ENCODE measurements around the gene TFIP11.

The TFIP11 gene

DNA sequence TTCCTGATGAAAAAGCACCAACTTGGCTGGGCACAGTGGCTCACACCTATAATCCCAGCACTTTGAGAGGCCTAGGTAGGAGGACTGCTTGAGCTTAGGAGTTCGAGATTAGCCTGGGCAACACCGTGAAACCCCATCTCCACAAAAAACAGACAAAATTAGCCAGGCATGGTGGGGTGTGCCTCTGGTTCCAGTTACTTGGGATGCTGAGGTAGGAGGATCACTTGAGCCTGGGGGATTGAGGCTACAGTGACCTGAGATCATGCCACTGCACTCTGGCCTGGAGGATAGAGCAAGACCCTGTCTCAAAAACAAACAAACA lies 31.7 kb downstream of the TFIP11 start:
- peaks cover 35 to 39% of the 10 kb centered on the region in 2 donors for H3K4me1 ChIP-seq (ENCODE audit: control insufficient read depth in 2 of 2, insufficient read depth in 2 of 2, low read length in 2 of 2)
- no peak overlapping the region for H3K4me3 ChIP-seq (ENCODE audit: low read length in 2 of 2)
- H3K27ac ChIP-seq (ENCODE audit: low read depth in 2 of 2, low read length in 2 of 2) = peak overlapping the region in 1 of 2 donors; percentile 20
- peaks cover 14 to 31% of the 10 kb centered on the region in 2 donors for H3K36me3 ChIP-seq (ENCODE audit: control insufficient read depth in 2 of 2, insufficient read depth in 2 of 2, low read length in 2 of 2)
- H3K27me3 ChIP-seq (ENCODE audit: control insufficient read depth in 2 of 2, insufficient read depth in 2 of 2, low read length in 2 of 2) = no peaks in the 10 kb centered on the region
- peak overlapping the region in 1 of 2 donors; percentile 15 for H3K9ac ChIP-seq (ENCODE audit: low read depth in 1 of 2, low read length in 2 of 2)
- H3K9me3 ChIP-seq (ENCODE audit: control insufficient read depth in 2 of 2, low read length in 2 of 2) = no peaks in the 10 kb centered on the region

DNA sequence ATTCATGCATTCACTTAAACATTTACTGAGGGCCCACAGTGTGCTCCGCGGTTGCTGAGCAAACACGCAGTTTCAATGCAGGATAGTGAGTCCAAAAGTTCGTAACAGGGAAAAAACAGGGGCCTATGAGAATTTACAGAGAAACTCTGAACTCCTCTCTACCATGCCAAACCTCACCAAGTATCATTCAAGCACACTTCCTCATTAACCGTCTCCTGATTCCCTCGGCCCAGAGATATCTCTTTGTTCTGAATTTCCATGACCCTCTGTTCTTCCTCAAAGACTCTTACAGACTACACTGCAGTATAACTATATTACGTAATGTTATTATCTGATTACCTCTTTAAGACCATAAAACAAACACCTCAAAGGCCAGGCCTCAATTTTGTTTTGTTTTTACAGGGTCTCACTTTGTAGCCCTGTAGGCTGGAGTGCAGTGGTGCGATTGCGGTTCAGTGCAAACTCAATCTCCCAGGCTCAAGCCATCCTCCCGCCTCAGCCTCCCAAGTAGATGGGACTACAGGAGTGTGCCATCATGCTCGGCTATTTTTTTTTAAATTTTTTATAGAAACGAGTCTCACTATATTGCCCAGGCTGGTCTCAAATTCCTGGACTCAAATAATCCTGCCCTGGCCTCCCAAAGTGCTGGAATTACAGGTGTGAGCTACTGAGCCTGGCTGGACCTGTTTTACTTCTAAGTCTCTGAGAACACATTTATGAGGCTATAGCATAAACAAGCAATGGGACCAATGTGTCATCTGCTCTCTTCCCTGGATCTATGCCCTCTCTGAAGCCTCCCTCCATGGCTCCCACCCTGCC lies 32.3 kb downstream of the TFIP11 start:
- peaks cover 35 to 39% of the 10 kb centered on the region in 2 donors for H3K4me1 ChIP-seq (ENCODE audit: control insufficient read depth in 2 of 2, insufficient read depth in 2 of 2, low read length in 2 of 2)
- peak overlapping the region; percentile 8 to 64 for H3K4me3 ChIP-seq (ENCODE audit: low read length in 2 of 2)

GRCh38 chr22:26479043-26479791 lies 33.1 kb downstream of the TFIP11 start:
- H3K4me1 ChIP-seq (ENCODE audit: control insufficient read depth in 2 of 2, insufficient read depth in 2 of 2, low read length in 2 of 2) = peaks cover 30 to 36% of the 10 kb centered on the region in 2 donors
- no peaks in the 10 kb centered on the region for H3K27me3 ChIP-seq (ENCODE audit: control insufficient read depth in 2 of 2, insufficient read depth in 2 of 2, low read length in 2 of 2)
- H3K9me3 ChIP-seq (ENCODE audit: control insufficient read depth in 2 of 2, low read length in 2 of 2) = no peaks in the 10 kb centered on the region
- peak overlapping the region; percentile 42 to 64 for H3K9ac ChIP-seq (ENCODE audit: low read depth in 1 of 2, low read length in 2 of 2)
- peak overlapping the region; percentile 50 to 69 for H3K27ac ChIP-seq (ENCODE audit: low read depth in 2 of 2, low read length in 2 of 2)
- H3K36me3 ChIP-seq (ENCODE audit: control insufficient read depth in 2 of 2, insufficient read depth in 2 of 2, low read length in 2 of 2) = peaks cover 19 to 38% of the 10 kb centered on the region in 2 donors
- peak overlapping the region; percentile 8 to 64 for H3K4me3 ChIP-seq (ENCODE audit: low read length in 2 of 2)

More for the DNA sequence above, 32.3 kb downstream of the TFIP11 start:
- Histone ChIP-seq H3K9ac (ENCODE audit: low read depth in 1 of 2, low read length in 2 of 2) (peak overlapping the region; percentile 42 to 64), H3K27me3 (ENCODE audit: control insufficient read depth in 2 of 2, insufficient read depth in 2 of 2, low read length in 2 of 2) (no peaks in the 10 kb centered on the region), H3K9me3 (ENCODE audit: control insufficient read depth in 2 of 2, low read length in 2 of 2) (no peaks in the 10 kb centered on the region), H3K36me3 (ENCODE audit: control insufficient read depth in 2 of 2, insufficient read depth in 2 of 2, low read length in 2 of 2) (peaks cover 15 to 33% of the 10 kb centered on the region in 2 donors), H3K27ac (ENCODE audit: low read depth in 2 of 2, low read length in 2 of 2) (peak overlapping the region; percentile 50 to 69)

DNA sequence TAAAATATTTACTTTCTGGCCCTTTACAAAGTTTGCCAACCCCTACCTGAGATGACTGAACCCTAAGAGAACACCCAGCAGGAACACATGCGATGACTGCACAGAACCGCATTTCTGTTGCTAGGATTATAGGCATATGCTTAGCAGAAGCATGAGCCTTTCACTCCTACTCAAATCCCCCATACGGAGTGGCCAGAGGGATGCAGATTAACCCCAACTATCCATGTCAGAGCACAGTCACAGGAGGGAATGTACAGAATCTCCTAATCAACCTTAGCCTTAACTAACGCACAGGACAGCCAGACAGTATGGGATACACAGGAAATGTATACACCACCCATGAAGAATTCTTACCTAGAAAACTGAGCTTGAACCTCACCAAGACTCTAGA lies 34.9 kb downstream of the TFIP11 start:
- Histone ChIP-seq H3K27me3 (ENCODE audit: control insufficient read depth in 2 of 2, insufficient read depth in 2 of 2, low read length in 2 of 2) (no peaks in the 10 kb centered on the region), H3K9ac (ENCODE audit: low read depth in 1 of 2, low read length in 2 of 2) (no peak overlapping the region), H3K36me3 (ENCODE audit: control insufficient read depth in 2 of 2, insufficient read depth in 2 of 2, low read length in 2 of 2) (peaks cover 32 to 53% of the 10 kb centered on the region in 2 donors), H3K9me3 (ENCODE audit: control insufficient read depth in 2 of 2, low read length in 2 of 2) (no peaks in the 10 kb centered on the region), H3K4me1 (ENCODE audit: control insufficient read depth in 2 of 2, insufficient read depth in 2 of 2, low read length in 2 of 2) (peaks cover 23 to 28% of the 10 kb centered on the region in 2 donors), H3K27ac (ENCODE audit: low read depth in 2 of 2, low read length in 2 of 2) (no peak overlapping the region), H3K4me3 (ENCODE audit: low read length in 2 of 2) (no peak overlapping the region)

DNA sequence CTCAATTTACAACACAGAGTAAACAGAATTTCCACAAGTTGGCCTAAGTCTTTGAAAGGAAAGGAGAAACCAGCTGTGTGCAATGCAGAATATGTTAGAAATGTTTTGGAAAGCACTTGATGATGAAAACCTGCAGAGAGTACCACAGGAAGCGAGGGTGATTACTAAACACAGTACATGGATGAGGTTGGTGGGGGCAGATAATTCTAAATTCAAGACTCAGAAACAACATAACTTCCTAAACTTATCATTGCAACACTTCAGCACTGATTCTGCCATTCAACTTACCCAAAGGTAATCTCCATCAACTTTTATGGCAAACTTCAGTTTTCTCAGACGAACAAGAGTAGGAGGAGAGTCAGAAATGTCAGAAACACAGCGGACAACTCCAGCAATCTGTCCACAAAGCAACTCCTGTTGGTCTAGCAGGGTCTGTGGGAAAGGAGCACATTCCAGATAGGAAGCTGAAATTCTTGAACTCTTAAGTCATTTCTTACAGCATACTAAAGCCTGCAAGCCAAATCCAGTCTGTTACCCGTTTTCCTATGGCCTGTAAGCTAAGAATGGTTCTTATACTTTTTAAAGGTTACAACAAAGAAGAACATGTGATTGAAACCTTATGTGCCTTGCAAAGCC lies 35.5 kb downstream of the TFIP11 start:
- Histone ChIP-seq H3K9me3 (ENCODE audit: control insufficient read depth in 2 of 2, low read length in 2 of 2) (no peaks in the 10 kb centered on the region), H3K36me3 (ENCODE audit: control insufficient read depth in 2 of 2, insufficient read depth in 2 of 2, low read length in 2 of 2) (peaks cover 37 to 58% of the 10 kb centered on the region in 2 donors), H3K27ac (ENCODE audit: low read depth in 2 of 2, low read length in 2 of 2) (no peak overlapping the region), H3K4me3 (ENCODE audit: low read length in 2 of 2) (no peak overlapping the region), H3K9ac (ENCODE audit: low read depth in 1 of 2, low read length in 2 of 2) (no peak overlapping the region), H3K27me3 (ENCODE audit: control insufficient read depth in 2 of 2, insufficient read depth in 2 of 2, low read length in 2 of 2) (no peaks in the 10 kb centered on the region), H3K4me1 (ENCODE audit: control insufficient read depth in 2 of 2, insufficient read depth in 2 of 2, low read length in 2 of 2) (peaks cover 23% of the 10 kb centered on the region in 2 donors)

DNA sequence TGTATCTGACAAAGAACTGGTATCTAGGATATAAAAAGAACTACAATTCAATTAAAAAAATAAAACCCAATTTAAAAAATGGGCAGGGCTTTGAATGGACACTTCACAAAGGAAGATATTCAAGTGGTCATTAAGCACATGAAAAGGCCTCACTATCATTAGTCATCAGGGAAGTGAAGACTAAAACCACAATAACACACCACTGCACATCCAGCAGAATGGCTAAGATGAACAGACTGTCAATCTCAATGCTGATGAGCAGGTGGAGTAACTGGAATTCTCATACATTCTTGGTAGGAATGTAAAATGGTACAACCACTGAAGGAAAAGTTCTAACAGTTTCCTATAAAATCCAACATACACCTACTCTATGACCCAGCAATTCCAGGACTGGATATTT lies 37.6 kb downstream of the TFIP11 start:
- Histone ChIP-seq H3K27me3 (ENCODE audit: control insufficient read depth in 2 of 2, insufficient read depth in 2 of 2, low read length in 2 of 2) (no peaks in the 10 kb centered on the region), H3K4me3 (ENCODE audit: low read length in 2 of 2) (no peak overlapping the region), H3K4me1 (ENCODE audit: control insufficient read depth in 2 of 2, insufficient read depth in 2 of 2, low read length in 2 of 2) (peaks cover 9% of the 10 kb centered on the region in 2 donors), H3K27ac (ENCODE audit: low read depth in 2 of 2, low read length in 2 of 2) (no peak overlapping the region), H3K9me3 (ENCODE audit: control insufficient read depth in 2 of 2, low read length in 2 of 2) (no peaks in the 10 kb centered on the region), H3K36me3 (ENCODE audit: control insufficient read depth in 2 of 2, insufficient read depth in 2 of 2, low read length in 2 of 2) (peaks cover 58 to 73% of the 10 kb centered on the region in 2 donors), H3K9ac (ENCODE audit: low read depth in 1 of 2, low read length in 2 of 2) (no peak overlapping the region)

DNA sequence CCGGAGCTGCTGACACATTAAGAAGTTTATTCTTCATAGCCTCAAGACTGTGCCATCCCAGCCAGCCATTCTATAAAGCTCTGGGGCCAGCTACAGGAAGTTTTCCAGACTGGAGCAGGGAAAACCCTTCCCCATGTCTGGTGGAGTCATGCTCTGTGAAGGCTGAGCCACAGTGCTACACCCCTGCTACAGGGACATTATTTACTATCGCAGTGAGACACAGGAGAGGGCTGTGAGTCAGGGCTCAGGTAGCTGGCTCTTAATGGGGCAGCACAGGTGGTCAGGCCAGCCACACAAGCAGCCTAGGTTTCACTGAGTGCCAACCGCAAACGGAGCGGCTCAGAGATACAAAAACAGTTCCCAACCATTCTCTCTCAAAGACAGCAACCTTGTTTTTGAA lies 40.8 kb downstream of the TFIP11 start:
- H3K9me3 ChIP-seq (ENCODE audit: control insufficient read depth in 2 of 2, low read length in 2 of 2) = no peaks in the 10 kb centered on the region
- no peaks in the 10 kb centered on the region for H3K27me3 ChIP-seq (ENCODE audit: control insufficient read depth in 2 of 2, insufficient read depth in 2 of 2, low read length in 2 of 2)
- no peaks in the 10 kb centered on the region for H3K4me1 ChIP-seq (ENCODE audit: control insufficient read depth in 2 of 2, insufficient read depth in 2 of 2, low read length in 2 of 2)
- no peak overlapping the region for H3K27ac ChIP-seq (ENCODE audit: low read depth in 2 of 2, low read length in 2 of 2)
- peaks cover 61 to 82% of the 10 kb centered on the region in 2 donors for H3K36me3 ChIP-seq (ENCODE audit: control insufficient read depth in 2 of 2, insufficient read depth in 2 of 2, low read length in 2 of 2)
- no peak overlapping the region for H3K9ac ChIP-seq (ENCODE audit: low read depth in 1 of 2, low read length in 2 of 2)
- H3K4me3 ChIP-seq (ENCODE audit: low read length in 2 of 2) = no peak overlapping the region

DNA sequence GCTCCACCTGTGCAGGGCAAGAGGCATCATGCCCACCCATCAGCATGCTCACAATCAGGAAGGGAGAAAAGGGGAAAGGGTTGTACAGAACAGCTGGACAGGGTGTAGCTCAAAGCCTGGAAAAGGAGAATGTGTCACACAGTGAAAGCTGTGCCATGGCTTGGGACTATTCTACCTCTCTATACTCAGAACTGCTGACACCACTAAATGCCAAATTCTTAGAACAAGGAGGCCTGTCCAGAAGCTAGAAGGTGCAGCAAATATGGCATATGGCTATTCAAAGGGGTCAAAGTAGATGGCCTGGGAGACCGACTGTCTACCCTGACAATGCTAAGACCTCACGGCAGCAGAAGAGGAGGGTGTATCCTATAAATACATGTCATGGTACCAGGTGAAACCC lies 41.5 kb downstream of the TFIP11 start:
- Histone ChIP-seq H3K36me3 (ENCODE audit: control insufficient read depth in 2 of 2, insufficient read depth in 2 of 2, low read length in 2 of 2) (peaks cover 66 to 82% of the 10 kb centered on the region in 2 donors), H3K4me3 (ENCODE audit: low read length in 2 of 2) (no peak overlapping the region), H3K4me1 (ENCODE audit: control insufficient read depth in 2 of 2, insufficient read depth in 2 of 2, low read length in 2 of 2) (no peaks in the 10 kb centered on the region), H3K27me3 (ENCODE audit: control insufficient read depth in 2 of 2, insufficient read depth in 2 of 2, low read length in 2 of 2) (no peaks in the 10 kb centered on the region), H3K27ac (ENCODE audit: low read depth in 2 of 2, low read length in 2 of 2) (no peak overlapping the region), H3K9ac (ENCODE audit: low read depth in 1 of 2, low read length in 2 of 2) (no peak overlapping the region), H3K9me3 (ENCODE audit: control insufficient read depth in 2 of 2, low read length in 2 of 2) (no peaks in the 10 kb centered on the region)

GRCh38 chr22:26466196-26466595 lies 46.1 kb downstream of the TFIP11 start:
- no peak overlapping the region for H3K27ac ChIP-seq (ENCODE audit: low read depth in 2 of 2, low read length in 2 of 2)
- H3K9me3 ChIP-seq (ENCODE audit: control insufficient read depth in 2 of 2, low read length in 2 of 2) = no peaks in the 10 kb centered on the region
- peaks cover 62 to 83% of the 10 kb centered on the region in 2 donors for H3K36me3 ChIP-seq (ENCODE audit: control insufficient read depth in 2 of 2, insufficient read depth in 2 of 2, low read length in 2 of 2)
- no peak overlapping the region for H3K4me3 ChIP-seq (ENCODE audit: low read length in 2 of 2)
- H3K9ac ChIP-seq (ENCODE audit: low read depth in 1 of 2, low read length in 2 of 2) = no peak overlapping the region
- no peaks in the 10 kb centered on the region for H3K4me1 ChIP-seq (ENCODE audit: control insufficient read depth in 2 of 2, insufficient read depth in 2 of 2, low read length in 2 of 2)
- H3K27me3 ChIP-seq (ENCODE audit: control insufficient read depth in 2 of 2, insufficient read depth in 2 of 2, low read length in 2 of 2) = no peaks in the 10 kb centered on the region

GRCh38 chr22:26464312-26464711 lies 48.0 kb downstream of the TFIP11 start:
- Histone ChIP-seq H3K27ac (ENCODE audit: low read depth in 2 of 2, low read length in 2 of 2) (no peak overlapping the region), H3K4me1 (ENCODE audit: control insufficient read depth in 2 of 2, insufficient read depth in 2 of 2, low read length in 2 of 2) (no peaks in the 10 kb centered on the region), H3K36me3 (ENCODE audit: control insufficient read depth in 2 of 2, insufficient read depth in 2 of 2, low read length in 2 of 2) (peaks cover 50 to 70% of the 10 kb centered on the region in 2 donors), H3K27me3 (ENCODE audit: control insufficient read depth in 2 of 2, insufficient read depth in 2 of 2, low read length in 2 of 2) (no peaks in the 10 kb centered on the region), H3K9me3 (ENCODE audit: control insufficient read depth in 2 of 2, low read length in 2 of 2) (no peaks in the 10 kb centered on the region), H3K9ac (ENCODE audit: low read depth in 1 of 2, low read length in 2 of 2) (no peak overlapping the region), H3K4me3 (ENCODE audit: low read length in 2 of 2) (no peak overlapping the region)
